GM19452 (cell line): Measurements from ENCODE around the gene DSCAM.

ENCODE experiments used
- ATAC-seq: cut with Tn5 transposase; IDR thresholded peaks from one replicate; pipeline ENCODE4 v1.9.1; 2021; ENCODE audit not compliant: unreplicated experiment

Gene DSCAM

DNA sequence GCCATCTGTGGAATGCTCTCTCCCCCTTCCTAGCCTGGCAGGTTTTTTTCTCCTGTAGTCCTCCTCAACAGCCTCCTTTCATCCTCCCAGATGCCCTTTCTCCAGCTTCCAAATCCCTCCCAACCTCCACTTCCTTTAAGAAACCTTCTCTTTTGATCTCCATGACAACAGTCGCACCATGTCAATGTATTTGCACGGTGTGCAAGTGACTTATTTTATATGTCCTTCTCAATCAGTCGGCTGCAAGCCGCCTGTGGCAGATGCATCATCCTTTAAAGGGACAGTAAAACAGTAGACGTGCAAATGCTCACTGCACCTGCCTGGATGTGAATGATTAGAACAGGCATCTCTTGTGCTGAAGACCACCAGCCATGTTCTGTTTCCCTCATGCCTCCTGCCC, 694.5 kb downstream of the DSCAM start:
- no peak for ATAC-seq

DNA sequence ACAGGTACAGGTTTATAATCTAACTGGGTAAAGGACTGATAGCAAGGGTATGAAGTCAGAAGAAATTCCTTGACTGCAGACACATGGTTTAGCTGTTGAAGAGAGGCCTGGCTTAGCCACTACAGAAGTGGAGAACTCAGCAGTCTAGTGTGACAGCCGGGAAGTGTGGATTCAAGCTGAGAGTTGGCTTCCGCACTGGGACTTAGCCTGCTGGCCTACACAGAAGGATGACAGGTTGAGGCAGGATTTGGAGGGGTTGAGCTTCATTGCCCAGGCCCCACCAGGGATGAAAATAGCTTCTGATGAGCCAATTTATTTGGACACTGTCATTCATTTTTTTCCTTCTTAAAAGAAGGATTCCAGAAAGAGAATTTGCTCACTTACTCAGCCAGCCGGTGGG, 695.3 kb downstream of the DSCAM start:
- no peak for ATAC-seq

DNA sequence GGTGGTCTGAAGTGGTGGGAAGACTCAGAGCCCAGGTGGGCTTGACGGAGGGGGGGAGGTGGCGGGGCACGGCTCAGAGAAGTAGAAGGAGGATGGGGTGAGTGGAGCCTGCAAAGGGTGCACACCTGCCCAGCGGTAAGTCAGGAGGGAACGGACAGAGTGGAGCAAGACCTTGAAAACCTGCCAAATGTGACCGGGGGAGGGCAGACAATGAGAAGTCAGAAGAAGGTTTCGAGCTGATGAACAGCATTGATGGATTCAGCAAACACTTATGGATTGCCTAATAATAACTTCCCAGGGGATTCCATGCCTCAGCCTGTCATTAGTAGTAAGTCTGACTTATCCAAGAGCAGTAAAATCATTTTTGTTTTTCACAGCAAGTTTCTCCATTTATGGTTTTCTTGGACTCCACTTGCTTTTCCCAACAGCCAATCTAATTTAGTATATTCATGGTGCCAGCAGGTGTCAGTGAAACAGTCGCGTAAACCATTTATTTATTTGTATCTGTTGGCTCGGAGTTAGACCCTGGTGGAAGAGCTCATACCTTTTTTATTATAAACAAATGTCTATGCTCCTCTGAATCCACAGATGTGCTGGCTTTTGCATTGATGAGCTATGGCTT, 700.6 kb downstream of the DSCAM start:
- ATAC-seq: no peak

DNA sequence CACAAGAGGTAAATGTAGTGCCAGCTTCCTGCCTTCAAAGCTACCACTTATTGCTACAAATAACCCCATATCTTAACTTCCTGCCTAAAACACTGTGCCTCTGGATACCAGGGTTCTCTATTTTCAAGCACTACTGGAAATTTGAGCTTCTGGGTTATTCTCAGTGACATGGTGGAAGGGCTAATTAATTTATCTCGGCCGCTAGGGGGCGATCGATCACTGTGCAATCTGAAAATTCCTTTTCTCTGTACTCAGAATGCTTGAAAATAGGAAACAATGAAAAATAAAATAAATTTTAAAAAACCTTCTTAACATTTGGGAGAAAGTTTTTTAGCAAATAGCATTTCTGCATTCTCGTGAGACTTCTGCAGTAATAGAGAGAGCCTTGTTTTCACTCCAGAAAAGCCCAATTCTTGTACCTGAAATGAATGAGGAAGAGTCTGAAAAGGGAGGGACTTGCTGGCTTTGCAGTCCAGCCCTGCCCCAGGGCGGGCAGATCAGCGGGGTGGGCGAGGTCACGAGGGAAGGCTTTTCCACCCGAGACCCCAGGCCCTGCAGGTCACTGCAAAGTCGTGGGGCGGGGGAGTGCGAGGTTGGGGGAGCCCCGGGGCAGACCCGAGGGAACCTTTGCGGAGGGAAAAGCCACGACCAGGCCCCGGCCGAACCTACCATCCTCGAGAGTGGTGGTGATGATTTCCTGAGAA, 703.0 kb downstream of the DSCAM start:
- ATAC-seq: no peak

DNA sequence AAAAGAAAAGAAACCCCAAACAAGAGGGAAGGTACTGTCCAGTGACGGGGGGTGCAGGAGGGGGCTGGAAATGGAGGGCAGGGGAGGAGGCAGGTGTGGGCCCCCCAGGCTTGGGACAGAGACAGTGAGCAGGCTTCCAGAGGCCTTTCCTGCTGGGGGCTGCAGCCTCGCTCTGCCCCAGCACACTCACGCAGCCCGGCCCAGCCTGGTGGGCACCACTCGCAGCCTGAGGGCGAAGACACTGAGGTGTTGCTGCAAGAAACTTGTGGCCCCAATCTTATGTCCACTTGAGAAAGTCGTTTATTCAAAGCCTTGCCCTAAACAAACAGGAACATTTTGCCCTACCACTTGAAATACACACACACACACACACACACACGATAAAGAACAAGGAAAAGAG, 705.3 kb downstream of the DSCAM start:
- no peak for ATAC-seq

DNA sequence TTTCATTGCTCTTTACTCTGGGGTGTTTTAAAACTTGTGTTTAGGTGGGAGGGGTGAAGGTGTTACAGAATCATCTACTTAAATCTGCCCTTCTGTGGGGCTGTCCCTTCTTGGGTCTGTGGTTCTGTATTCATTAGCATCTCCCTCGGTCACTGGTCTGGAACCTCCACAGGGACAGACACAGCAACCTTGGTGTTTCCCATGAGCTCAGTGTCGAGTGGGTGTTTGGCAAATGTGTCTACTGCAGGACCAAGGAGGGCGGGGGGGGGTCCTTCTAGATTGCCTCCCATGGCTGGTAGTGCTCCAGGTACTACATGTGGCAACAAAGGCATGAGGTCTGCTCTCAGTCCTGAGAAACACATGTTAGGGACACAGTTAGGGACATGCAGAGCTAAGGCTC, 706.3 kb downstream of the DSCAM start:
- no peak for ATAC-seq

DNA sequence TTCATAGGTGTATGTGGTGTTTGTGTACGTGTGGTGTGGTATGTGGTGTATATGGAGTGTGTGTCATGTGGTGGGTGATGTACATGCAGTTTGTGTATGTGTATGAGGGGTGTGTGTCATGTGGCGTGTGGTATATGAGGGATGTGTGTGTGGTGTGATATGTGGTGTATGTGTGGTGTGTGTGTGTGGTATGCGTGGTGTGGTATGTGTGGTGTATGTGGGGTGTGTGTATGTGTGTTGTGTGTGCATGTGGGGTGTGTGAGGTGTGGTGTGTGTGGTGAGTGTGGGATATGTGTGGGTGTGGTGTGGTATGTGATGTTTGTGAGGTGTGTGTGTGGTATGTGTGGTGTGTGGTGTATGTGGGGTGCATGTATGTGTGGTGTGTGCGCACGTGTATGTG, 707.3 kb downstream of the DSCAM start:
- ATAC-seq: no peak

DNA sequence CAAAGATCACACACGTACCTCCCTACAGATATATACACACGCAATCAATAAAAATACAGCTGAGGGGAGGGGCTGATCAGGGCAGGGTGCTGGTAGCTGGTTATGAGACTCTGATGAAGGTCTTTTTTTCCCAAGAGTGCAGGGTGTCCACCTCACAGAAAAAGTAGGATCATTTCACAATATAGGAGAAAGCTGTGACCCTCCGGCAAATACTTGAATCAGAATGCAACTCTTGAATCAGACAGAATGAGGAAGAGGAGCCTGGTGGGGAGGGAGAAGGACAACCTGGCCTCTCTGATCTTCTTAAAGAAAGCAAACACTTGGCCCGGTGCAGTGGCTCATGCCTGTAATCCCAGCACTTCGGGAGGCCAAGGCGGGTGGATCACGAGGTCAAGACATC, 710.4 kb downstream of the DSCAM start:
- no peak for ATAC-seq

DNA sequence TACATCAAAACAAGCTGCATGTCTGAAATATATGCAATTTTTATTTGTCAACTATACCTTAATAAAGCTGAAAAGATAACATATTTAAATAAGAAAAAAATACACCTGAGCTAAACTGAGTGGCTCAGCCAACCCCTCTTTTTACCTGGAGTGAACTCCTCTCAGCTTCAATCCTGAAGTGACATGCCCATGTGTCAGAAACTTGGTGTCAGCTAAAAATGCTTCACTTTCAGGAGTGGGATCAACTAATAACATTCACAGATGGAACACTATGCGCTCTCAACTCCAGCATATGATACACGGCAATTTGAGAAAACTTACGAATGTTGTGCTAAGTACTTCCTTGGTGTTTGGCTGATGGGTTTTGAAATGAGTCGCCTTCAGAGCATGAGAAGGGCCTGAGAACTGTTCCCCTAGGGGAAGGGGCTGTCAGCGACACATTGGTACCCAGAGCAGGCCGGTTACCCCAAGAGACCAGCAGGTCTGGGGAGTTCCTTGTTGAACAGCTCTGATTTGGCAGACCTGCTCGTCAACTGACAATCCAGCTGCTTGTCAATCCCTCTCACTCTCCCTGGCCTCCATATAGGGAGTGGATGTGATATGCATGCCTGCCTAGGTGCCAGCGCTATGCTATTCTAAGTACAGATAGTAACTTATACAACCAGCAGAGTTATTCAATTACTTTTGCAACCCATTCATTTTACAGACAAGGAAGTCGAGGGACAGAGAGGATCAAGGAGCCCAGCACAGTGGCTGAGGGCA, 712.0 kb downstream of the DSCAM start:
- no peak for ATAC-seq

DNA sequence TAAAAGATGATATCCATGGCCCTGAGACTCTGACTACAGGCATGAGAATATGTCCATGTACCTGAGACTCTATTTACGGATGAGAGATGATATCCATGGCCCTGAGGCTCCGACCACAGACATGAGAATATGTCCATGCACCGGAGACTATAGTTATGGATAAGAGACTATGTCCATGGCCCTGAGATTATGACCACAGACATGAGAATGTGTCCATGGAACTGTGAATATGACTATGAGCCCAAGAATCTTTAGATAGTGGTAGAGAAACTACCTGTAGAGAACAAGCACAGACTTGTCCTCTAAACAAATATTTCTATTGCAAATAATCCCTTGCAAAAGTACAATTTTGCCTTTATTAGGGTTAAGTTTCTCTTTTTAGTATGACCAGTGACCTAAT, 716.5 kb downstream of the DSCAM start:
- ATAC-seq: no peak

DNA sequence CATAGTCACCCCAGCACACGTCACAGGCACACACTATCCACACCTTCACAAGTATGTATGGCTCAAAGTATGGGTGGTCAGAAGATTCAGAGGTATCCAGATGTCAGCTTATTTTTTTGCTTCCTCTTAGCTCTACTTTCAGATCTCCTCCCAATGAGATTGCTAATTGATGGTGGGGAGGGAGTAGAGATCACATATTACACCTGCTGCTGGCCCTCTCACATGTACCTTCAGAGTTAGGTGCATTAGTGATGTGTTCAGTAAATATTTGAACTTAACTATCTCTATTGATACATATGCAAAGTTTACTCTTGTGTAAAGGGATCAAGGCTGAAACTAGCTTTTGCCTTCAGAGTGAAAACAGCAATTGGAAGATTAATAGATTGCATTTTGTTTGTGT, 717.1 kb downstream of the DSCAM start:
- no peak for ATAC-seq

DNA sequence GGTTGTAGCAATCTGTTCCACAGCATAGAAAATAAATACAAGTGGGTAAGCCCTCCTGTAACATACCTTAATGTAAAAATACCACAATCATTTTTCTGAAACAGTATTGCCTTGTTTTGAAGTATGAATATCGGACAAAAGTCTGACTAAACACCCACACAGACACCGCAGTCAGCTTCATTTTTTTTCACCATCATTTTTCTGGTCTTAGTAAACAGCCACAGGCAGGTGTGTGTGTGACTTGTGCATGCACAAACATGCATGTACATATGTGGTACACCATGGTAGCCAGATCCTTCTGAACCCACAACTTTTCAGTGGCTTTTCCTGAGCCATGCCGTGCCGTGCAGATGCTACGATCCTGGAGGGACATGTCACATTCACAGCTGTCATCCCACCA, 718.1 kb downstream of the DSCAM start:
- no peak for ATAC-seq

DNA sequence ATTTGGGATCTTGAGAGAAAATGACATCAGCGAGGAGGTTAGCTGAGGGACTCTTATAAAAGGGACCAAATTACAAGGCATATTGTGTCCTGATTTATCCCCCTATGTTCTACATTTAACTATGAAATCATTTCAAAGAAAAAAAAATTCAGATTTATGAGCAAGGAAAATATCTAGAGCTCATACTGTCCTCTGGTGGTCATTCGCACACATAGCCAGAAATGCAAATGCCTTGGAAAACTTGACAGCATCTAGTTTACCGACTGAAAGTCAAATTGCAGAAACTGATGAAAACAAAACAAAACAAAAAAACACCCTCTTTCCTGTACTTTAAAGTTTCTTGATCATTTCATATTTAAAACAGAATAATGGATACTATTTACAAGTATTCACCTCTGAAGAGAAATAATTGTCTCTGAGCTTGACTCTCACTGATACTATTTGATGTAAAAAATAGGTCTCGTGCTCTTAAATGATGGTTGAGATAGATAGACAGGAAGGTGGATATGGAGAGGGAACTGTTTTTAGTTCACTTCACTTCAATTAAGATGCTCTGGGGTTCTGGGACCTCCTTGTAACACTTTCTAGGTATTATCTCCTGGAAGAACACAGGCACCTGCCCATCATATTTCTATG, 725.9 kb downstream of the DSCAM start:
- no peak for ATAC-seq

DNA sequence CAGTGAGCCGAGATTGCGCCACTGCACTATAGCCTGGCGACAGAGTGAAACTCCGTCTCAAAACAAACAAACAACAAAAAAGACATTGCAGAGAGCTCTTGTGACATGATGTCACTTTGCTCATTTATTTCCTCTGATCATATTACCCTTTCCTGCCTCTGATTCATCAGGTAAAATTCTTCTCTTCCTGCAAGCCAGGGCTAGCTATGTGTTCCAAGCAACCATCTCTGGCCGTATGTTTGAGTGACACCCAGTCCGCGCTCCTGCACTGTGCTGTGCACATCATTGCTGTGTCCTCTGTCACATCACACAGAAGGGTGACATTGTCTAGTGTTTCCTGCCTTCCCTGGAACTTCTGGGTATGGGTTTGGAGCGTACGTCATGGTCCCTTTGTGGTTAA, 728.4 kb downstream of the DSCAM start:
- ATAC-seq: no peak

DNA sequence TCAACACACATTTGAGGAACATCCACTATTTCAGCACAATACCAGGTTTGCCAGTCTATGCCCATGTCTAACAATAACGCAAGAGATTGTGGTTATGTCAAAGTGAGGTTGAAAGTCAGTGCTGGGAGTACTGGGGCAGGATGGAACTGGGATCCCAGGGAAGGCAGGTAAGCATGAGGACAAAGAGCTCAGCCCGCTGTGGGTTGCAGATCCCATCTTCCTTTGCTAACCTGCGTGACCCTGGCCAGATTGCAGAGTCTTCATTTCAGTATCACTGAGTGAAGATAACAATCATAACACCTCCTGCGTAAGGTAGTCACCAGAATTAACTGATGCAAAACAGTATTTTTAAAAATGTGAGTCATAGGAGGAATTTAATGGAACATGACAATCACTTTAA, 729.7 kb downstream of the DSCAM start:
- ATAC-seq: no peak

DNA sequence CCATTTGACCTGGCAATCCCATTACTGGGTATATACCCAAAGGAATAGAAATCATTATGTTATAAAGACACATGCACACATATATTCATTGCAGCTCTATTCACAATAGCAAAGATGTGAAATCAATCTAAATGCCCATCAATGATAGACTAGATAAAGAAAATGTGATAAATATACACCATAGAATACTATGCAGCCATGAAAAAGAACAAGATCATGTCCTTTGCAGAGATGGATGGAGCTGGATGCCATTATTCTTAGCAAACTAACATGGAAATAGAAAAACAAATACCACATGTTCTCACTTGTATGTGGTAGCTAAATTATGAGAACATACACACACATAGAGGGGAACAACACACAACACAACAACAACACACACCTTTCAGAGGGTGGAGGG, 731.2 kb downstream of the DSCAM start:
- ATAC-seq: no peak

DNA sequence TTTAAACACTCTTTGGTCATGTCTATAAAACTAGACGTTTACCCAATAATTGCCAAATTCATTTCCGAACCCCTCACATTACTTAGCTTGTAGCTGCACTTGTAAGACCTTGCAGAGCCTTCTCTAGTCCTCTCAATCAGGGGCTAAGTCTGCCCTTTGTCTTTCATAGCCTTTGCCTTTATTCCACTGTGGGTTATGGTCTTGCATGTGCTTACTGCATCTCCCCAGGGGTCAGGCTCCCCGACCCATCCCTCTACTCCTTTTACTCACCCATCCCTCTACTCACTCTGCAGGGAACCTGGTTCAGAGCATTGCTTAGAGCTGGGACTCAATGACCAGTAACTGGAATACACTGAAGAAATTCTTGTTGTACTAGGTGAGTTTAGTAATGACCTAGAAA, 744.3 kb downstream of the DSCAM start:
- no peak for ATAC-seq

DNA sequence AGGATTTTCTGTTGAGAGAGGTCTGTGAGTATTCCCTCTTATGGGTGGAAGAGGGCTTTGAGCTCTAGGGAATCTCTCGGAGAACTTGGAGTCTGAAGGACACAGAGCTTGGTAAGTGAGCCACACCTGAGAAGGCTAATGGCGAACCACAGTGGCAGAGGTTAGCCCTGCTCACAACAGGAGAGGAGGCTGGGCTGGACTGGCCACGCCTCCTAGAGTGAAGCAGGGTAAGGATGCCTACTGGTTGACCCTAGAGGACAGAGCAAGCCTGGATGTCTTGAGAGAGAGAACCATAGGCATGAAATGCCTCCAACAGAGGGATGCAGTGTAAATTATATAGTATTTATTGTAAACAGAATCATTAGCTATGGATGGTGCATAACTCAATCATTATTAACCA, 747.1 kb downstream of the DSCAM start:
- ATAC-seq: no peak

DNA sequence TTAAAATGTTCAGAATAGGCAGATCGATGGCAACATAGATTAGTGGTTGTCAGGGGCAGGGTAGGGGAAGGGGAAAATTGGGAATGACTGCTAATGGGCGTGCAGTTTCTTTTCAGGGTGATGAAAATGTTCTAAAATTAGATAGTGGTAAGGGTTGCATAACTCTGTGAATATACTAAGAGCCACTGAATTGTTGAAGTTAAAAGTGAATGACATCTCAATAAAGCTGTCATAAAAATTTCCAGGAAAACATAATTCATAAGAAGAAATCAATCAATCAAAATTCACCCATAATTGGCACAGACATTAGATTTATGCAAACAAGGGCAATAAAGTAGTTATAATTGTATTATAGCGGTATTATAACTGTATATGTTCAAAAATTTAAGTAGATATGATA, 751.5 kb downstream of the DSCAM start:
- no peak for ATAC-seq

DNA sequence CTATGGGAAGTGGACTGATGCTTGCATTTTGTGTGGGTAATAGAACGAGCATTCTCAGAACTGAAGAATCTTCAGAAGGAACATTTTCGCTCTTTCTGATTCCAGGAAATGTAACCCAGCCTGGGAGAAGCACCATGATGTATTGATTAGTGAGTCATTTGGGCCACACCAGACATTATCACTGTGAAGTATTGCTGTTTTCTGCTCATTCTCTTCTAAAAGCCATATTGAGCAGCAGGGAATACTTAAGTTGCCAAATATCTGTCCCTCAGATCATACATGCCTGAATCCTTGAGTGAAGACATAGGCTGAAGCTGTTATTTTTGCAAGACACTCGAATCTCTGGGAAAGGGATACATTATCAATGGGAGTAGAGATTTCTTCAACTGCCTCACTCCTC, 766.6 kb downstream of the DSCAM start:
- ATAC-seq: no peak

DNA sequence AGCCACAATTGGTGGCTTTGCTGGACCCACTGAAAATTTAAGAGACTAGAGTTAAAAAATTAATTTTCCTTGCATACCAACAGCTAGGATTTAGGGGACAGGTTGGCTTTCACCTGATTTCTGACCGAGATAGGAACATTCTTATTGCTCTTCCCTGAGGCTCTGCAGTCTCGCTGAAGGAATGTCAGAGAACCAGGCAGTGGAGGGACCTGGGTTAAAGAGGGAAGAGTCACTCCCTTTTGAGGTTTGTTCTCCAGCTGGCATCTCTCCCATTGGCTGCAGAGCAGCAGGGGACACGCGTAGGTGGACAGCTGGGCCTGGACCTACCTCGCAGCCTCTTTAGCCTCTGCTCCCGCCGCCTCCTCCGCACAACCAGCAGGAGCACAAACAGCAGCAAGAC, 772.2 kb downstream of the DSCAM start:
- no peak for ATAC-seq

DNA sequence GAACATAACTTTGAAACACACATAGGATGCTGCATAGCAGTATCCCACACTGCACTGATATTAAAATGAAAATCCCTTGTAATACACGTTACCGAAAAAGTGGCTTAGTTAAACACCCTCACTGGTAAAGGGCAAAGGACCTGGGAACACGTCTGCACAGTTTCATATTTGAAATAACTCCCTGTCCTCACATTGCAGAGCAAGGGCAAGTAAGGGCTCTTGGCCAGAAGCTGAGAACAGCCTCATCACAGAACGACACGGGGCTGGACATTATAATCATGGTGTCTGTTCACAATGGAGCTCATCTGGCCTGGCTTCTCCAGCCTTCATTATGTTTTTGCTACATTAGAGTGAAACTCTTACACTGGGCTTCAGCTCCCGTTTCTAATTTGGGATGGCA, 772.8 kb downstream of the DSCAM start:
- ATAC-seq: no peak
